K562 (cell line): ENCODE measurements around the gene CUL1. TPM values are rescaled to one million over a fixed set of nuclear protein-coding genes. Genes with fewer than 3 reads are reported as not detected.

Experiments used
- CAMTA2 ChIP-seq: fragments of 250-450 bp; sonication (Bioruptor Pico); conservative IDR thresholded peaks from 2 replicates; pipeline ENCODE4 v1.5.1; 2022
- CBFA2T2 ChIP-seq: fragments of 450-650 bp; conservative IDR thresholded peaks from 2 replicates; pipeline ENCODE4 v1.6.1; 2017; ENCODE audit warnings: mild to moderate bottlenecking
- CHD2 ChIP-seq: IDR thresholded peaks from 2 replicates; pipeline ENCODE4 v1.6.1; 2011; ENCODE audit warnings: low read depth, low read length
- CXXC5 ChIP-seq: fragments of 250-450 bp; sonication (Bioruptor Pico); IDR thresholded peaks from 2 replicates; pipeline ENCODE4 v1.8.0; 2022; ENCODE audit warnings: inconsistent platforms, mild to moderate bottlenecking, moderate library complexity
- DEAF1 ChIP-seq: fragments of 450-650 bp; formaldehyde crosslinking; IDR thresholded peaks from 2 replicates; pipeline ENCODE4 v1.4.0; 2020; ENCODE audit warnings: mild to moderate bottlenecking, moderate library complexity
- DMBX1 ChIP-seq: fragments of 250-450 bp; sonication (Bioruptor Pico); IDR thresholded peaks from 2 replicates; pipeline ENCODE4 v1.8.0; 2022; ENCODE audit warnings: inconsistent platforms, mild to moderate bottlenecking, moderate library complexity, borderline replicate concordance
- E2F8 ChIP-seq: fragments of 450-650 bp; IDR thresholded peaks from 2 replicates; pipeline ENCODE4 v1.7.1; 2018; ENCODE audit warnings: mild to moderate bottlenecking, low read depth; ENCODE audit not compliant: partially characterized antibody
- ELF1 ChIP-seq: fragments of 200-800 bp; sonication (Bioruptor generic); IDR thresholded peaks from 2 replicates; pipeline ENCODE4 v1.6.1; 2016; ENCODE audit warnings: missing genetic modification characterization, missing compliant biosample characterization
- ELF4 ChIP-seq: fragments of 450-650 bp; formaldehyde crosslinking; IDR thresholded peaks from 2 replicates; pipeline ENCODE4 v1.4.0; 2022; ENCODE audit warnings: missing genetic modification characterization
- GTF2E2 ChIP-seq: fragments of 200-800 bp; sonication (Bioruptor generic); IDR thresholded peaks from 2 replicates; pipeline ENCODE4 v1.6.1; 2016; ENCODE audit warnings: missing genetic modification characterization, missing compliant biosample characterization
- KLF1 ChIP-seq: fragments of 450-650 bp; IDR thresholded peaks from 2 replicates; pipeline ENCODE4 v1.6.1; 2016; ENCODE audit warnings: missing genetic modification characterization, missing compliant biosample characterization
- NFRKB ChIP-seq: fragments of 450-650 bp; IDR thresholded peaks from 2 replicates; pipeline ENCODE4 v1.6.1; 2016; ENCODE audit warnings: low read depth
- NR3C1 ChIP-seq: sonication (generic); formaldehyde crosslinking; IDR thresholded peaks from 2 replicates; pipeline ENCODE4 v1.8.1; 2022; ENCODE audit warnings: missing genetic modification reagents
- STAT5B ChIP-seq: fragments of 250-450 bp; sonication (Bioruptor Pico); IDR thresholded peaks from 2 replicates; pipeline ENCODE4 v1.8.0; 2021; ENCODE audit warnings: mild to moderate bottlenecking, inconsistent platforms
- TFAM ChIP-seq: fragments of 250-450 bp; sonication (Bioruptor Pico); conservative IDR thresholded peaks from 2 replicates; pipeline ENCODE4 v1.5.0; 2021; ENCODE audit warnings: mild to moderate bottlenecking, moderate library complexity
- TSC22D4 ChIP-seq: fragments of 450-650 bp; IDR thresholded peaks from 2 replicates; pipeline ENCODE4 v1.6.1; 2016; ENCODE audit warnings: missing genetic modification characterization, missing biosample characterization, control low read depth
- ZBED1 ChIP-seq: IDR thresholded peaks from 2 replicates; pipeline ENCODE4 v1.6.1; 2014
- ZNF324 ChIP-seq: fragments of 250-450 bp; sonication (Bioruptor Pico); IDR thresholded peaks from 2 replicates; pipeline ENCODE4 v1.4.0; 2020; ENCODE audit warnings: mild to moderate bottlenecking
- ZNF431 ChIP-seq: sonication (generic); formaldehyde crosslinking; IDR thresholded peaks from 2 replicates; pipeline ENCODE4 v1.8.0; 2022; ENCODE audit warnings: mild to moderate bottlenecking, missing genetic modification reagents
- ZNF507 ChIP-seq: conservative IDR thresholded peaks from 2 replicates; pipeline ENCODE4 v1.6.1; 2017; ENCODE audit warnings: missing genetic modification characterization, missing compliant biosample characterization
- ZNF76 ChIP-seq: fragments of 250-450 bp; sonication (Bioruptor Pico); IDR thresholded peaks from 2 replicates; pipeline ENCODE4 v1.4.0; 2020; ENCODE audit warnings: mild to moderate bottlenecking, moderate library complexity, borderline replicate concordance
- polyA plus RNA-seq, 8 experiments: library from polyadenylated mRNA; depleted of rRNA in 4 of 8; stranded (reverse) in 5 of 8; unstranded in 3 of 8; fragments of >200 nt; fragmentation: Nextera tagmentation in 2 of 8; fragmentation: Illumina TruSeq in 1 of 8; extraction: Ambion mirVana in 2 of 8; extraction: Trizol in 1 of 8; gene quantifications; 2 replicates each; pipeline versions ENCODE4 v1.2.1 to v1.2.3, GENCODE V29; 2011 to 2014; ENCODE audit warnings: inconsistent platforms in 1 of 8, missing spikeins in 1 of 8
- total RNA-seq, 7 experiments: library from RNA; depleted of rRNA in 6 of 7; stranded (reverse); fragments of >200 nt in 6 of 7; fragmentation: Illumina TruSeq in 2 of 7; extraction: Trizol in 2 of 7; gene quantifications; 2 replicates each; pipeline versions ENCODE4 v1.2.1 to v1.2.3, GENCODE V29; 2011 to 2021; ENCODE audit warnings: low replicate concordance in 1 of 7
- TF ChIP-seq, protein P1 (sequence below): sonication (generic); formaldehyde crosslinking; IDR thresholded peaks from 2 replicates; pipeline ENCODE4 v1.8.1; 2023; ENCODE audit warnings: mild to moderate bottlenecking, missing genetic modification reagents
- TF ChIP-seq, protein P2 (sequence below): fragments of 200-800 bp; sonication (Bioruptor generic); IDR thresholded peaks from 2 replicates; pipeline ENCODE4 v1.6.1; 2017; ENCODE audit warnings: missing genetic modification characterization, missing compliant biosample characterization

Gene CUL1
- total and polyA plus RNA-seq, 9 of the 15 experiments (the other 6 are each of a cell fraction or from before 2014, with no cell fraction given) = 31.5 to 107 (median 96.5) TPM

DNA sequence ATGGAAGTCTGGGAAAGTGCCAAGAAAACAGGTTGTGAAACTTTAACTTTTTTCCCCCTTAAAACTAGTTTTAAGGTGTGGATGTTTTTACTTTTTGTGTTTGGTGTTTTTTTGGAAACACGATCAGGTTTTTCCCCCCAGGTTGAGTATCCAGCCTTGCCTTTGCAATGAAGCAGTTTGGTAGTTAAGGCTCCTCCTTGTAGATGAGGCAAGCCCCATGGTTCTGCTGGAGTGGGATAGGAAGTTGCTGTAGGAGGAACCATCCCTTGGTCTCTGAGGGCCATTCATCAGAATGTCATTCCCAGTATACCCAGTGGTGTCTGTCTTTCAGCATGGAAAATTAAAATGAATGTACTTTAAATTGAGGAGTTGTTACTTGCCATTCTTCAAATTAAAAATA lies 2.7 kb downstream of the CUL1 start (continued):
- TF ChIP-seq DMBX1 (CRISPR knock-in tag) (0 out of 2 replicates have a peak, but pooled peaks have one; percentile 39), KLF1 (tag) (no peak), GTF2E2 (tag) (peak; percentile 41; the same call in 1 of the 2 replicates), DEAF1 (peak; percentile 24; the same call in 1 of the 2 replicates), NR3C1 (CRISPR knock-in tag) (no peak), E2F8 (no peak), ELF4 (CRISPR knock-in tag) (no peak), NFRKB (no peak), ZNF431 (CRISPR knock-in tag) (no peak), ZNF76 (no peak), ELF1 (tag) (no peak), ZNF507 (tag) (no peak), STAT5B (CRISPR knock-in tag) (no peak), ZBED1 (no peak), ZNF324 (CRISPR knock-in tag) (no peak), CAMTA2 (CRISPR knock-in tag) (no peak), TFAM (CRISPR knock-in tag) (no peak), CHD2 (no peak), TSC22D4 (tag) (no peak), CBFA2T2 (no peak), CXXC5 (CRISPR knock-in tag) (peak; percentile 23; the same call in 1 of the 2 replicates)
- TF ChIP-seq, protein P1, sequence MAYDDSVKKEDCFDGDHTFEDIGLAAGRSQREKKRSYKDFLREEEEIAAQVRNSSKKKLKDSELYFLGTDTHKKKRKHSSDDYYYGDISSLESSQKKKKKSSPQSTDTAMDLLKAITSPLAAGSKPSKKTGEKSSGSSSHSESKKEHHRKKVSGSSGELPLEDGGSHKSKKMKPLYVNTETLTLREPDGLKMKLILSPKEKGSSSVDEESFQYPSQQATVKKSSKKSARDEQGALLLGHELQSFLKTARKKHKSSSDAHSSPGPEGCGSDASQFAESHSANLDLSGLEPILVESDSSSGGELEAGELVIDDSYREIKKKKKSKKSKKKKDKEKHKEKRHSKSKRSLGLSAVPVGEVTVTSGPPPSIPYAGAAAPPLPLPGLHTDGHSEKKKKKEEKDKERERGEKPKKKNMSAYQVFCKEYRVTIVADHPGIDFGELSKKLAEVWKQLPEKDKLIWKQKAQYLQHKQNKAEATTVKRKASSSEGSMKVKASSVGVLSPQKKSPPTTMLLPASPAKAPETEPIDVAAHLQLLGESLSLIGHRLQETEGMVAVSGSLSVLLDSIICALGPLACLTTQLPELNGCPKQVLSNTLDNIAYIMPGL (CRISPR knock-in tag) = no peak
- TF ChIP-seq, protein P2, sequence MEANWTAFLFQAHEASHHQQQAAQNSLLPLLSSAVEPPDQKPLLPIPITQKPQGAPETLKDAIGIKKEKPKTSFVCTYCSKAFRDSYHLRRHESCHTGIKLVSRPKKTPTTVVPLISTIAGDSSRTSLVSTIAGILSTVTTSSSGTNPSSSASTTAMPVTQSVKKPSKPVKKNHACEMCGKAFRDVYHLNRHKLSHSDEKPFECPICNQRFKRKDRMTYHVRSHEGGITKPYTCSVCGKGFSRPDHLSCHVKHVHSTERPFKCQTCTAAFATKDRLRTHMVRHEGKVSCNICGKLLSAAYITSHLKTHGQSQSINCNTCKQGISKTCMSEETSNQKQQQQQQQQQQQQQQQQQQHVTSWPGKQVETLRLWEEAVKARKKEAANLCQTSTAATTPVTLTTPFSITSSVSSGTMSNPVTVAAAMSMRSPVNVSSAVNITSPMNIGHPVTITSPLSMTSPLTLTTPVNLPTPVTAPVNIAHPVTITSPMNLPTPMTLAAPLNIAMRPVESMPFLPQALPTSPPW (CRISPR knock-in tag) = peak; percentile 22; the same call in 1 of the 2 replicates
